ENCODE results near the gene RELN.
"Not testable (repeated sequence)": the region's sequence is repeated elsewhere in the genome, so short reads cannot be mapped to it uniquely, and the experiment has no call there.

The RELN gene

DNA sequence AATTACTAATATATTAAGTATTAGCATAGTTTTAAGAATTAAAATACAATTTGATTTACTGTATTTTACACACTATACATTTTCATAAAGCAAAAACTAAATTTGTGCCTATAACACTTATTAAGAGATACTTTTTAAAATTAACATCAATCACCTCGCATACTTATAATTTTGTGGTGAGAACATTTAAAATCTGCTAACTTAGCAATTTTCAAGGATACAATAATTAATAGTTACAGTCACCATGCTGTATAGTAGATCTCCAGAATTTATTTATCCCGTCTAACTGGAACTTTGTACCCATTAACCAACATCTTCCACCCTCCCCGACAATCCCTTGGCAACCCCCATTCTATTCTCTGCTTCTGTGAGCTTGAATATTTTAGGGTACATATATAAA is 47.5 kb downstream of the RELN start:
- DNase-seq (ENCODE audit: low spot score): no peak

DNA sequence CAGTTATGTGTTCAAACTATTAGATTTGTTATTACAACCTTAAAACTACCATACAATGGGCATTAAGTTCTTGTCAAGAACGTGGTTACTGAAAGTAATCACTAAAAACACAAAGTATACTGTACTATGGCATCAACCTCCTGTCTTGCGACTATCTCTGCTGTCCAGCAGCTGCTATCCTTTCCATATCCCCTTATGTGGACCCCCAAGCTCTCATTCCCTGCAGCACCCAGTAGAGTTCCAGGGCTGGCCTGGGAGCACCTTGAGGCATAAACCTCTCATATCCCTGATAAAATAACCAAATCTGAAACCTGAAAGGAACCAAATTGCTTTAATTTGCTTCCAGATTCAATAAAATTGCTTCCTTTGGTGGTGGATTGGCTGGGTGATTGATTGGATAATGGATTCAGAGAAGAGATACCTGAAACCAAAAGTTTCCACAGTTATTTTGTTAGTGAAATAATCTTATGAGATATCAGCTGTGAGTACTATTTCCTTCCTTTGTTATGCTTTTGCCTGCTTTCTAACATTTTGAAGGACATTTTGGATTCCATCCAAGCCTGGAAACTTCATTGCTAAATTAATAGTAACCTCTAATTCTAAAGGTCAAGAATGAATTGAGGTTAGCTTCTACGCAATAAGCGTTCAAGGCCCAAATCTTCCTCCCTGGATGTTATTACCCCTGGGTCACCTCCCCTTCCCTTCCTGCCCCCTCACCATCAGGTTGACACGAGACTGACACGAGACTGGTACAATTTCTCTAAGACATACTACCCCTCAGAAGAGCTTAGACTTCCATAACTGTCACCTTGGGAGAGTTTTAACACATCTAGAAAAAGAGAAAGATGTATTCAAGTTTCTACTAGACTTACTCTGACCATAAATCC is 48.8 kb downstream of the RELN start:
- no peak for DNase-seq (ENCODE audit: low spot score)

DNA sequence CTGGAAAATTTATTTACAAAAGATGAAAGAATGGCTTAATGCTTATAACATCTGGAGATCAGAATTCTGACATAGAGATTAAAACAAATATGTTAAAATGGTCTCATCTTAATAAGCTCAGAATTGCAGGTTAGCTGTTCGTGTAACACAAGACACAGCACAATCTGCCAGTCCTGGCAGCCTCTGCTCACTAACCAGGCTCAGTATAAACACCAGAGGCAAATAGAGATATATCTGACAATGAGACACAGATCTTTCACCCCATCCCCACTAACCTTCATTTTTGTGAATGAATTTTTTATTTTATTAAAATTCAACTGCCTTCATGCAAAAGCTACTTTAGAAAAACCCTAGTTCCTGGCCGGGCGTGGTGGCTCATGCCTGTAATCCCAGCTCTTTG is 51.8 kb downstream of the RELN start:
- no peak for DNase-seq (ENCODE audit: low spot score)

DNA sequence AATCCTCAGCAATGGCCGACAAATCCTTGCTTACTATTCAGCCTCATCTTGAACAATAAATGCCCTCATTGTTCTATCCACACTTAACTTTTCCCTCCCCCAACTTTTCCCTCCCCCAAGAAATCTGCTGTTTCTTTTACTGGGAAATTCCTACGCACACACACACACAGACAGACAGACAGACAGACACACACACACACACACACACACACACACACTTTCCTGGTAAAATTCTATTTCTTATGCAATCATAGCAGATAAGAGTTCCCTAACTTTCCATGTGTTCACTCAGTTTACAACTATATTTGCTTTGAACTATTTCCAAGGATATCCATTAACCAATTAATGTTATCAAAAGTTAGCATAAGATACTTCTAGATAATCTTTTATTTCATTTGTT is 52.9 kb downstream of the RELN start:
- no peak for DNase-seq (ENCODE audit: low spot score)

DNA sequence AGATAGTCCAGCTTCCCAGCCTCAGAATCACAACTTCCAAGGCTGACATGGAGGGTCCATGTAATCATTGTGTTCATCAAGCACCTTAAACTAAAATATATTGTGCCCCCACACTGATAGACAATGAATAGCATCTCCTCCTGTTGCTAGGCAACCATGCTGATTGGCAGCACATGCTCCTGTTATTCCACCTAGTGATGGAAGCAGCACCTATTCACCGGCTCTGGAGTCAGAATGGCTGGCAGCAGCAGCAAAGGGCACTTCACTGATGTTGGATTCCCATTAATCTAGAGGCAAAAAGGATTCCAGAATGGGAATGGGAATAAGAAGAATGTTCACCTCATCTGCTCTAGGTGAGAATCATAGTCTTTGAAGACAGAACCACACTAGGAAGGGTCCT is 55.0 kb downstream of the RELN start:
- DNase-seq (ENCODE audit: low spot score): no peak

DNA sequence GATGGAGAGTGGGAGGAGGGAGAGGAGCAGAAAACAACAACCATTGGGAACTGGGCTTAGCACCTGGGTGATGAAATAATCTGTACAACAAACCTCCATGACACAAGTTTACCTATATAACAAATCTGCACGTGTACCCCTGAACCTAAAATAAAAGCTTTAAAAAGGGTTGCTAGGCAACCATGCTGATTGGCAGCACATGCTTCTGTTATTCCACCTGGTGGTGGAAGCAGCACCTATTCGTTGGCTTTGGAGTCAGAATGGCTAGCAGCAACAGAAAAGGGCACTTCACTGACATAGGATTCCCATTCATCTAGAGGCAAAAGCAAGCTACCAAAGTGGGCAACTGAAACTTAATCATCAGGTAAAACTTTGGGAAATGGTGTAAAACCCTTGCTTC is 57.1 kb downstream of the RELN start:
- no peak for DNase-seq (ENCODE audit: low spot score)

DNA sequence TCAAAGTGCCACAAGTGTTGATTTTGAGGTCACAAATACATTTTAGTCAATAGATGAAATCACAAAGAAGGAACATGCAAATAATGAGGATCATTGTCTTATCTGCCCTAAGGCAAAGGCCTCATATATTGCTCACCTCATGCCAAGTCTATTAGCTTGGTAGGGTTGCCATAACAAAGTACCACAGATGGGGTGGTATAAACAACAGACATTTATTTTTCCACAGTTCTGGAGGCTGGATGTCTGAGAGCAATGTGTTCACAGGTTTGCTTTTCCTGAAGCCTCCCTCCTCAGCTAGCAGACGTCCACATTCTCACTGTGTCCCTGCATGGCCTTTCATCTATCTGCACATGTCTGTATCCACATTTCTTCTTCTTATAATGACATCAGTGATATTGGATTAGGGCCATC is 59.6 kb downstream of the RELN start:
- no peak for DNase-seq (ENCODE audit: low spot score)

DNA sequence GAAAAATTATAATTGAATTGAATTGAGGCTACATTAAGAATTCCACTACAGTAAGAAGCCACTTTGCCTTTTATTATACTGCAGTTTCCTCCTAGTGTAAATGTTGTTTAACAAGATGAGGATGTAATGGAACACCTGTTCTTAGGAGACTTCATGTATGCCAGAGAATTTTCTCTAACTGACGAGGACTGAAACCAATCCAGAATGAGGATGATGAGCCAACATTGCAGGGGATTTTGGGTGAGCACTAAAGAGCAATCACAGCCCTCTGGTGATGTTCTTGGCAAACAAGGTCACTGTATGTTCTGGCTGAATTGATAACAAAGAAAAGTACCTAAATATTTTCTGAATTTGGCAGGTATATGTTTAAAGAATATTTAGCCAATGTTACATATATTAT is 60.9 kb downstream of the RELN start:
- DNase-seq (ENCODE audit: low spot score): no peak

DNA sequence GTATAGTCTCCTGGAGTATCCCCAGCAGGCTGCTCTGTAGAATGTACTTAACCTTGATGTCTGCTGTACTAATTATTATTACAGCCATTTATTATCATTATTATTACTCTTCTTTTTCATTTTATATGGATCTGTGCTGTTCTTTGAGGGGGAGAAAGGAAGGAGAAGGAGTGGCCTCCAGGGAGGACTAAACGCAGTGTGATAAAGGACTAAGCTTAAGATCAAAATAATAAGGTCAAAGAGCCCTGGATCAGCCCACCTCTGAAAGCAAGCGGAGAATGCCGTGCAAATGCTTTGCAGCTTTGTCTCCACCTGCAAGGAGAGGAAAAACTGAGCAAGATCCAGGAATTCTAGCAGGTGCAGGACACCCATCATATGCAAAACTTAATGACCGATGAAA is 65.3 kb downstream of the RELN start:
- DNase-seq (ENCODE audit: low spot score): no peak

DNA sequence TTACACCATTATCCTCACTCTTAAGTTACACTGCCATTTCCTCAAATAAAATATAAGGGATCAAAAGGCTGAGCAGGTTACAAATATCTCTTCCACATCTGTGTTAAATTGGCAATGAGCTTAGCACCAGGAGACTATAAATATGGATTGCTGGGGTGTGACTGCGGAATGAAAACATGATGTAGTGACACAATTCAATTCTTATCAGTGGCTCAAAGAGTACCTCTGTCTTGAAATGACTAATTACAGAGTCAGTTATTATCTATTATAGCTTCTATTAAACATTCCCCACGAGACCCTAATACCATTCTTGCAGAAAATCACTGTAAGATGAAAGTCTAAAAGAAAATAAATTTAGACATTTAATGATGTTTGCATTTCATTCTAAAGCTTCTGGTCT is 67.1 kb downstream of the RELN start:
- DNase-seq (ENCODE audit: low spot score): no peak

DNA sequence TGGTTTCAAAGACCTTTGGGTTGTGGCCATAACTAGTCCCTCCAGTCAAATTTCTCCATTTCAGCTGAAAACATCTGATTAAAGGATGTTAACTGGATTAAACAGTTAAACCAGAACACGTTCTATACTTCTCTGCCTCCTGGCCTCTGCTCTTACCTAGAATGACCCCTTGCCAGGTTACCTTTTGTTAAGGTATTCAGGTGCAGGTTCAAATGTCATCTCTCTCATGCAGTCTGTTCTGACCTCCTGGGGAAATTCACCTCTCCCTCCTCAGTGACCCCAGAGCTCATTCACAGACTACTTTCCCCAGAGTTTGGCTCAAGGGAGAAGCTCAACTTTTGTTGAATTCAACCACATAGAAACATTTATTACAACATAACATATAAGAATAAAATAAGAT is 67.8 kb downstream of the RELN start:
- DNase-seq (ENCODE audit: low spot score): no peak

DNA sequence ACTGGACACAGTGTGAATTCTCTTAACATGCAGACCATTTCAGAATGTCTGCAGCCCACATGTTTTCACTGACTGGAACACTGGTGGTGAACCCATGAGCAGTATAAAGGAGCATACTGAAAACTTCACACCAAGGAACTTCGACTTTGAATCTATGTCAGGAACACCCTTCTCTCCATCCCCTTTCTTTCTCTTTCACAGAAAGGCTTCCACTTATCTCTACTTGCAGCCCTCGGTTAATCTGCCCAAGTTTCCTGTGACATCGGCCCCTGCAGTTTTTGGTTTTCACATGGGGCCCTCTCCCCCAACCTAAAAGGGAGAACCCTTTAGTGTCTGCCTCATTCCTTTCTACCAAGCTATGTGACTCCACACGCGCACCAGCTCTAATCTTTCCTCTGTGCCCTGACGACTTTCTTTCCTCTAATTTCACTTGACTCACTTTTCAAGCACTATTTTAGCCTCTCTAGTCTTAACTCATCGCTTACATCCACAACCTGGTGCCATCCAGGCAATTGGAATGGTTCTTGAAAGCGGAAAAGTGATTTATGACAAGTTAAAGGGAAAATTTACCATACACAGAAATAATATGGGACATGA is 70.1 kb downstream of the RELN start:
- DNase-seq (ENCODE audit: low spot score): no peak

DNA sequence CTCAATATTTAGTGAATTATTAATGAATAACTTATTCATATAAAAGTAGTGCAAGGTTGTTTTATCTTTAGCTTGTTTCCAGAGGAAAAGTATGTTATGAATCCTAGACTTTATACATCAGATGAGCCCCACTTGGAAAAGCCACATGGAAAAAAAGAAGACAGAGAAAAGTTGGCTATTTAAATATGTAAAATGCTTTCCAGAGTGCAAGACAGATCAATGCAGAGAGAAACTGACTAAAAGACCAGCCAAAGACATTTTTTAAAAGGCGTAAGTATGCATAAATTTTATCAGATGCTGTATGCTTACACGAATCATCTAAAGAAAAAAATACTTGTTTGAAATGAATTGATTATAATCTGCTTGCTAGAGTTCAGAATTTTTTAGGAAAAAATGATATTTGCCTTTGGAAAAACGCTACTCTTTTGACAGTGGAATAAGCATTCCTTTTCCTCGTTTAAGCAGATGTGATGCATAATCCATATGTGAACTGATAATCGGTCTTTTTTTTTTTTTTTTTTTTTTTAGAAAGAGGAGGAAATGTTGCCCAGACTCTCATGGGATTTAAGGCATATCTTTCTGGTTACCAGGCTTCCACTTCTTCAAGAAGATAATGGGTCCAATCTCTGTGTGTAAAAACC is 70.7 kb downstream of the RELN start:
- DNase-seq (ENCODE audit: low spot score): no peak

DNA sequence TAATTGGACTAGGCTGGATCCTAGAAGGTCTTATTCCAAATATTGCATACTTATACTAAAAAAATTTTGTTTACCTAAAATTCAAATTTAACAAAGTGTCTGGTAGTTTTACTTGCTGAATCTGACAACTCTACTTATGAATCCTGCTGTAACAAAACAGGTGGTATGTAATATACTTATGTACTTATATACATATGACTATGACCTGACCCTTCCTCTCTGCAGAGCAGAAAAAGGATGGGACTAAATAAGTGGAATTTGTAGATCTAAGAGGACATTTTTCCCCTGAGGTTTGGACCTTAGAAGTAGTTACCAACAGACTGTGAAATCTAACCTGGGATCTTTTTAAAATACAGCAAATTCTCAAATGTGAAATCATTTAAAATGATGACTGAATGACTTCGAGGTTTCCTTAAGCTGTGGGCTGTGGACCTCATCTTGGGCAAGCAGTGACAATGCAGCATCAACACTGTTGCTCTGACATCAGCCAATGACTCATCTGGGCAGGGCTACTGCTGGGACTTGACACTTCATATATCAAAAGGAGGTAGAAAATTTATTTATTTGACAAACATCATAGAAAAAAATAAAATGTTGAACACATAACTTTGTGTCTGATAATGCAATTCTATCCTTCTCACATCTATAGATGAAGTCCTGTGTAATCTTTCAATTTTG is 73.6 kb downstream of the RELN start:
- DNase-seq (ENCODE audit: low spot score): peak; percentile 16

DNA sequence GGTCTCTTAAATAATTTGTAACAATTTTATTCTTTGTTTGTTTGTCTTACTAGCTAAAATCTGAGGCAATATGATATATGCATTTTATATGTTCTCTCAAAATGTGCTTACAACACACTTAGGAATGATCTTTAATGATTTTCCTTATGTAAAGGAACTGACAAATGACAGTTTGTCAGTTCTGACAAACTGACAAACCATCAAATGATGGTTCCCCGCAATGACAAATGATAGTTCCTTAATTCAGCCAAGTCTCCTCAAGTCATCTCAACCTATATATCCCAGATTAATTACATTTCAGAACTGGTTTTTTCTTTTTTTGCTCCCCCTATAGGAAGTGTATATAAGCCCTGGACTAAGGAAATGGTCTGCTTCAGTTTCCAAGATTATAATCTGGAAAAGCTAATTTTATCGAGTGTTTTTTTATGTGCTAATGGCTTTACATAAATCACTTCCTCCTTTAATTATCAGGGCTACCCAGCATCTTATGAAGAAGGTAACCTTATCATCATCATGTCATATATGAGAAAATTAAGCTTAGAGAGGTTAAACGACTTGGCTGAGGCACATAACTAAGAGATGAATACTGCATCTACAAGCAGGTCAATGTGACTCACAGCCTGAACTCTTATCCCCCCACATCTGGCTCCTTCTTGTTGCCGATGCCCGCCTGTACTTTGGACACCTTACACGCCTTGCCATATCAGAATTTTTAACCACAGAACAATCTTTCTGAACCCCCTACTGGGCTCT is 75.1 kb downstream of the RELN start:
- DNase-seq (ENCODE audit: low spot score): no peak

DNA sequence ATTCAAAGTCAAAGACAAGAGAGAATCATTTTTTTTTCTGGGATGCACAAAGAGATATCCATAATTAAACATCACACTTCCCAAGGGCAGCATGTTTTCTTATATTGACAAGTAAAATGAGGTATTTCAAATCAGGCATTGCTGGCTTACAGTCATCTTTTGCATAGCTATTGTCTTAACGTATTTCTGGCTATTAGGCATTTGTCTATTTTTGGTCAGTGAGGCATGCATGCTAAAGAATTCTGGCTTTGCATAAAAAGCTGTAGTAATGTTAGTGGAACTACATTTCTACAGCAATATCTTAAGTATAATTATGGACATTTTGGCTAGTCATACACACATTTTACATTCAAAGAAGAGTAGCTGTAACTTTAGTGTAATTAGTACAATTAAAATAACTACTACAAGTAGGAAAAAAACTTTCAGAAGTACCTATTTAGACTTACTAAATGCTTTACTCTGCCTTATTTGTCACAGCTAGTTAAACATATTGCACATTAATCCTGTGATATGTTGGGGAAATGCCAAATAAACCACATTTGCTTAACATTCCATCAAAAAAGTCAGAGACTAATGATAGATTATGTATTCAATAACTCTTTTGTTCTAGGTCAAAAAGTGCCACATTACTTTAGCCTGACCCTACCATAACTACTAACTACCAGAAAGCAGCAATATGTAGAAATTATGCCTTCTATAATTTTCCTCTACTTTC is 76.4 kb downstream of the RELN start:
- DNase-seq (ENCODE audit: low spot score): no peak

DNA sequence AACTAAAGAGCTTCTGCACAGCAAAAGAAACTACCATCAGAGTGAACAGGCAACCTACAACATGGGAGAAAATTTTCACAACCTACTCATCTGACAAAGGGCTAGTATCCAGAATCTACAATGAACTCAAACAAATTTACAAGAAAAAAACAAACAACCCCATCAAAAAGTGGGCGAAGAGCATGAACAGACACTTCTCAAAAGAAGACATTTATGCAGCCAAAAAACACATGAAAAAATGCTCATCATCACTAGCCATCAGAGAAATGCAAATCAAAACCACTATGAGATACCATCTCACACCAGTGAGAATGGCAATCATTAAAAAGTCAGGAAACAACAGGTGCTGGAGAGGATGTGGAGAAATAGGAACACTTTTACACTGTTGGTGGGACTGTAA is 78.4 kb downstream of the RELN start:
- not testable (repeated sequence) for DNase-seq (ENCODE audit: low spot score)

DNA sequence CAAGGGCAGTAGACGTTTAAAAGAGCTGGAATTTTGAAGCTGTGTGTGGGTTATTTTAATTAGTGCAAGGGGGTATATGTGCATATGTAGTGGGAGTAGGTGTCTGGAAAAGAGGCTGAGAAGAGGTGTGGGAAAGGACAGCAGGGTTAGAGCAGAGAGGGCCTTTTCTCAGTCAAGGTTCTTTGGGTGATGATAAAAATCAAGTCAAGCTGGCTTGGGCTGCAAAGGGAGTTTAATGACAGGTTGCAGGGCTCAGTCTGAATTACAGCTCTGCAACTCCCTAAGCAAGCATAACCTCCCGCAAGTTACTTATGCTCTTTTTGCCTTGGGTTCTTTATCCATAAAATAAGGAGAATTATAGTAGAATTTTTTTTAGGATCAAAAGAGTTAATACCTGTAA is 83.5 kb downstream of the RELN start:
- no peak for DNase-seq (ENCODE audit: low spot score)

DNA sequence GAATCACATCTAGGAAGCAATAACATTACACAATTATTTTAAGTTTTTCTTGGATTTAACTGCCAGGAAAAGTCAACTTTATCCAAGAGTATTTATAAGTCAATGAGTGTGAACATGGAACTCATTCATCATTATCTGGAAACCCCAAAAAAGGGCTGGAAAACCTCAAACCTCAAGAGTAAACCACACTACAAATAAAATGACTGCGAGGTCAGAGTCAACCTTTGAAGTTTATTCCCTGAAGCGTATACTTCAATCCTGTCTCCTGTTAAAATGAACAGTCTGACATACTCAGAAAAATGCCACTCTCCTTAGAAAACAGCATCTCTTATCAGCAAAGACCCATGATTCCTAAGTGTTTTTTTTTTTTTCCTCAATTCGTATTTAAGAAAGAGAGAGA is 86.5 kb downstream of the RELN start:
- DNase-seq (ENCODE audit: low spot score): no peak

DNA sequence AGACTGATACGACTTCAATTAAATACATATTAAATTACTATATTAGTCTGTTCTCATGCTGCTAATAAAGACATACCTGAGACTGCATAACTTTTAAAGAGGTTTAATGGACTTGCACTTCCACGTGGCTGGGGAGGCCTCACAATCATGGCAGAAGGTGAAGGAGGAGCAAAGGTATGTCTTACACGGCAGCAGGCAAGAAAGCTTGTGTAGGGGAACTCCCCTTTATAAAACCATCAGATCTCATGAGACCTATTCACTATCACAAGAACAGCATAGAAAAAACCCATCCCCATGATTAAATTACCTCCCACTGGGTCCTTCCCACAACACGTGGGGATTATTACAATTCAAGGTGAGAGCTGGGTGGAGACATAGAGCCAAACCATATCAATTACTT is 92.6 kb downstream of the RELN start:
- not testable (repeated sequence) for DNase-seq (ENCODE audit: low spot score)
